Skeletal muscle tissue (tissue), 4 donors: ENCODE data around the gene OLA1. TPM values are rescaled to one million over a fixed set of nuclear protein-coding genes. Genes with fewer than 3 reads are reported as not detected.
A peak's percentile ranks its signal among the peaks of the same experiment; 100 is the strongest.

Experiments
- H3K27ac ChIP-seq: one replicate; pipeline ENCODE4 v1.7.0; 2013; ENCODE audit warnings: mild to moderate bottlenecking, low read depth, low read length, inconsistent platforms
- H3K27me3 ChIP-seq, 3 donors: one replicate each; pipeline ENCODE4 v1.7.0; 2013; ENCODE audit warnings: low read length in 3 of 3; ENCODE audit not compliant: control insufficient read depth in 3 of 3, insufficient read depth in 3 of 3
- H3K36me3 ChIP-seq, 3 donors: one replicate each; pipeline ENCODE4 v1.7.0; 2013; ENCODE audit warnings: low read length in 3 of 3; ENCODE audit not compliant: control insufficient read depth in 3 of 3, insufficient read depth in 3 of 3
- H3K4me1 ChIP-seq, 3 donors: one replicate each; pipeline ENCODE4 v1.7.0; 2013; ENCODE audit warnings: low read length in 3 of 3, mild to moderate bottlenecking in 3 of 3; ENCODE audit not compliant: control insufficient read depth in 3 of 3, insufficient read depth in 3 of 3
- H3K4me3 ChIP-seq, 3 donors: one replicate each; pipeline ENCODE4 v1.7.0; 2013; ENCODE audit warnings: low read length in 3 of 3
- H3K9ac ChIP-seq, 3 donors: one replicate each; pipeline ENCODE4 v1.7.0; 2013; ENCODE audit warnings: low read length in 3 of 3, mild to moderate bottlenecking in 3 of 3, moderate library complexity in 2 of 3, low read depth in 1 of 3
- H3K9me3 ChIP-seq, 3 donors: one replicate each; pipeline ENCODE4 v1.7.0; 2013; ENCODE audit warnings: low read length in 3 of 3; ENCODE audit not compliant: control insufficient read depth in 3 of 3
- total RNA-seq: library from RNA; depleted of rRNA; stranded (reverse); fragments of >200 nt; gene quantifications from one replicate; pipeline ENCODE4 v1.2.3, GENCODE V29; 2014
- donor health status: Osteomylitis.

The OLA1 gene
- total RNA-seq, 1 donor from 2014 or later, result 90.3 TPM

- H3K36me3 ChIP-seq, result peaks cover 0 to 5% (median 0%) of the 10 kb centered on the region in 3 donors
- H3K27ac ChIP-seq, result no peak overlapping the region
- H3K27me3 ChIP-seq, result no peaks in the 10 kb centered on the region
- no peaks in the 10 kb centered on the region for H3K4me1 ChIP-seq
- no peak overlapping the region for H3K4me3 ChIP-seq
- H3K9ac ChIP-seq, result no peak overlapping the region
- no peaks in the 10 kb centered on the region for H3K9me3 ChIP-seq
These were observed 170.1 kb downstream of the OLA1 start for GRCh38 chr2:174078275-174078674.

GRCh38 chr2:174076975-174077374 lies 171.4 kb downstream of the OLA1 start:
- Histone ChIP-seq H3K9ac (no peak overlapping the region), H3K27me3 (no peaks in the 10 kb centered on the region), H3K27ac (no peak overlapping the region), H3K4me1 (no peaks in the 10 kb centered on the region), H3K4me3 (no peak overlapping the region), H3K9me3 (no peaks in the 10 kb centered on the region), H3K36me3 (peaks cover 0 to 5% (median 0%) of the 10 kb centered on the region in 3 donors)

- H3K4me3 ChIP-seq, result no peak overlapping the region
- no peaks in the 10 kb centered on the region for H3K4me1 ChIP-seq
- H3K9me3 ChIP-seq, result no peaks in the 10 kb centered on the region
- no peak overlapping the region for H3K27ac ChIP-seq
- H3K27me3 ChIP-seq, result no peaks in the 10 kb centered on the region
- H3K9ac ChIP-seq, result peak overlapping the region in 1 of 3 donors; percentile 34
- peaks cover 0 to 5% (median 0%) of the 10 kb centered on the region in 3 donors for H3K36me3 ChIP-seq
These were observed 172.3 kb downstream of the OLA1 start for GRCh38 chr2:174076040-174076439.

- H3K36me3 ChIP-seq, result peaks cover 0 to 2% (median 0%) of the 10 kb centered on the region in 3 donors
- H3K4me1 ChIP-seq, result no peaks in the 10 kb centered on the region
- no peak overlapping the region for H3K9ac ChIP-seq
- no peaks in the 10 kb centered on the region for H3K9me3 ChIP-seq
- H3K27me3 ChIP-seq, result no peaks in the 10 kb centered on the region
- no peak overlapping the region for H3K4me3 ChIP-seq
- H3K27ac ChIP-seq, result no peak overlapping the region
These were observed 173.5 kb downstream of the OLA1 start for GRCh38 chr2:174074831-174075230.

GRCh38 chr2:174072857-174073256 lies 175.5 kb downstream of the OLA1 start:
- H3K4me1 ChIP-seq, result no peaks in the 10 kb centered on the region
- H3K9ac ChIP-seq, result no peak overlapping the region
- no peaks in the 10 kb centered on the region for H3K27me3 ChIP-seq
- peaks cover 0 to 2% (median 0%) of the 10 kb centered on the region in 3 donors for H3K36me3 ChIP-seq
- H3K4me3 ChIP-seq, result no peak overlapping the region
- H3K9me3 ChIP-seq, result no peaks in the 10 kb centered on the region
- no peak overlapping the region for H3K27ac ChIP-seq

- peaks cover 0 to 2% (median 0%) of the 10 kb centered on the region in 3 donors for H3K36me3 ChIP-seq
- H3K9ac ChIP-seq, result no peak overlapping the region
- H3K4me3 ChIP-seq, result no peak overlapping the region
- H3K4me1 ChIP-seq, result no peaks in the 10 kb centered on the region
- H3K9me3 ChIP-seq, result no peaks in the 10 kb centered on the region
- peaks cover 0 to 4% (median 2%) of the 10 kb centered on the region in 3 donors for H3K27me3 ChIP-seq
- H3K27ac ChIP-seq, result no peak overlapping the region
These were observed 176.3 kb downstream of the OLA1 start for GRCh38 chr2:174072069-174072468.

- Histone ChIP-seq H3K4me3 (no peak overlapping the region), H3K27me3 (peaks cover 0 to 4% (median 2%) of the 10 kb centered on the region in 3 donors), H3K4me1 (no peaks in the 10 kb centered on the region), H3K9me3 (no peaks in the 10 kb centered on the region), H3K27ac (no peak overlapping the region), H3K36me3 (peaks cover 0 to 2% (median 0%) of the 10 kb centered on the region in 3 donors), H3K9ac (no peak overlapping the region)
These were observed 177.0 kb downstream of the OLA1 start for GRCh38 chr2:174071321-174071720.

GRCh38 chr2:174070281-174070680 lies 178.1 kb downstream of the OLA1 start:
- H3K27ac ChIP-seq, result no peak overlapping the region
- peaks cover 0 to 4% (median 2%) of the 10 kb centered on the region in 3 donors for H3K27me3 ChIP-seq
- H3K4me1 ChIP-seq, result no peaks in the 10 kb centered on the region
- H3K36me3 ChIP-seq, result peaks cover 0 to 2% (median 0%) of the 10 kb centered on the region in 3 donors
- no peak overlapping the region for H3K4me3 ChIP-seq
- H3K9ac ChIP-seq, result no peak overlapping the region
- H3K9me3 ChIP-seq, result no peaks in the 10 kb centered on the region

- peaks cover 0 to 4% (median 2%) of the 10 kb centered on the region in 3 donors for H3K27me3 ChIP-seq
- H3K36me3 ChIP-seq, result no peaks in the 10 kb centered on the region
- H3K4me3 ChIP-seq, result no peak overlapping the region
- H3K4me1 ChIP-seq, result no peaks in the 10 kb centered on the region
- H3K27ac ChIP-seq, result no peak overlapping the region
- H3K9me3 ChIP-seq, result no peaks in the 10 kb centered on the region
- H3K9ac ChIP-seq, result no peak overlapping the region
These were observed 180.5 kb downstream of the OLA1 start for GRCh38 chr2:174067815-174068214.

GRCh38 chr2:174066871-174067270 lies 181.5 kb downstream of the OLA1 start:
- Histone ChIP-seq H3K4me3 (no peak overlapping the region), H3K9me3 (no peaks in the 10 kb centered on the region), H3K9ac (no peak overlapping the region), H3K27me3 (peaks cover 0 to 4% (median 2%) of the 10 kb centered on the region in 3 donors), H3K27ac (no peak overlapping the region), H3K4me1 (no peaks in the 10 kb centered on the region), H3K36me3 (no peaks in the 10 kb centered on the region)
